SH-SY5Y (cell line): ENCODE data around the gene SND1.

ENCODE experiments used
- GATA2 ChIP-seq: IDR thresholded peaks from 2 replicates; pipeline ENCODE4 v1.6.1; 2011; ENCODE audit warnings: mild to moderate bottlenecking, low read depth, low read length
- GATA3 ChIP-seq: IDR thresholded peaks from 2 replicates; pipeline ENCODE4 v1.6.1; 2011; ENCODE audit warnings: low read depth, mild to moderate bottlenecking, low read length, moderate library complexity

SND1 gene

GRCh38 chr7:127635659-127636285 is 16.2 kb upstream of the SND1 start:
- TF ChIP-seq GATA3: no peak

- TF ChIP-seq GATA2 (no peak), GATA3 (no peak)
Measured at GRCh38 chr7:127638197-127638596, 13.8 kb upstream of the SND1 start.

GRCh38 chr7:127644484-127644883 is 7.5 kb upstream of the SND1 start:
- TF ChIP-seq GATA2: no peak
- TF ChIP-seq GATA3: no peak

- no peak for TF ChIP-seq GATA3
- TF ChIP-seq GATA2: no peak
Measured at GRCh38 chr7:127647636-127648035, 4.4 kb upstream of the SND1 start.

- TF ChIP-seq GATA3 (peak; percentile 25; the same call in 1 of the 2 replicates), GATA2 (no peak; the same call in 1 of the 2 replicates)
Measured at GRCh38 chr7:127648986-127649385, 3.0 kb upstream of the SND1 start.

- TF ChIP-seq GATA2 (no peak), GATA3 (no peak)
Measured at GRCh38 chr7:127650847-127651555, 993 bp upstream of the SND1 start.

- TF ChIP-seq GATA3 (no peak), GATA2 (no peak; the same call in 1 of the 2 replicates)
Measured at GRCh38 chr7:127652333-127653248, 597 bp downstream of the SND1 start.

GRCh38 chr7:127653396-127653795 is 1.4 kb downstream of the SND1 start:
- no peak for TF ChIP-seq GATA3

- TF ChIP-seq GATA3 (no peak), GATA2 (no peak)
Measured at GRCh38 chr7:127654404-127655394, 2.7 kb downstream of the SND1 start.

- no peak for TF ChIP-seq GATA2
- no peak for TF ChIP-seq GATA3
Measured at GRCh38 chr7:127655720-127656119, 3.7 kb downstream of the SND1 start.

- TF ChIP-seq GATA3: no peak
- TF ChIP-seq GATA2: no peak
Measured at GRCh38 chr7:127657500-127657899, 5.5 kb downstream of the SND1 start.

- TF ChIP-seq GATA3 (no peak), GATA2 (no peak)
Measured at GRCh38 chr7:127658970-127659630, 7.1 kb downstream of the SND1 start.

- TF ChIP-seq GATA2 (no peak), GATA3 (no peak)
Measured at GRCh38 chr7:127665922-127666321, 13.9 kb downstream of the SND1 start.

- no peak for TF ChIP-seq GATA3
- TF ChIP-seq GATA2: peak; percentile 63
Measured at GRCh38 chr7:127666602-127667001, 14.6 kb downstream of the SND1 start.
